Measurements from ENCODE around the gene PGLYRP1.

Gene PGLYRP1

DNA sequence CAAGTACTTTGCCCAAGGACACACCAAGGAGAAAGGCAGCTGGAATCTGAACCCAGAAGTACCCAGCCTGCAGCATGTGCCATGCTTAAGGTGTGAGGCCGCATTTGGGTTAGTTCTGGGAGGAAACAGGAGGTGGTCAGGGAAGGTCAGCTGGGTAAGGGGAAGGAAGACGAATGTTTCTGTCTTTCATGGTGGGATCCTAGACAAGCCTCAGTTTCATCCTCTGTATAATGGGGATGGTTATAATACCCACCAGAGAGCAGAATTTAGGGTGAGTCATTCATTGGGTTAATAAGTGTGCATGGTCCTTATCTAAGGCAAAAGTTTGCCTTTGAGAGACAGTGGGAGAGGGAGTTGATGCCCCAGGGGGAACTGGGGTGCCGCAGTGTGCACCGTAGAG, 24.0 kb downstream of the PGLYRP1 start:
- Histone ChIP-seq H3K4me3 (ENCODE audit: low read depth, low read length) (no peak overlapping the region), H3K27ac (ENCODE audit: extremely low read depth, low read depth, low read length) (no peak overlapping the region), H3K4me1 (ENCODE audit: control insufficient read depth, insufficient read depth, low read length) (peaks cover 16% of the 10 kb centered on the region), H3K9me3 (ENCODE audit: control insufficient read depth, insufficient read depth, low read depth, low read length) (no peaks in the 10 kb centered on the region), H3K36me3 (ENCODE audit: control insufficient read depth in 2 of 2, insufficient read depth in 1 of 2, low read length in 2 of 2) (peaks cover 4 to 9% of the 10 kb centered on the region in 2 experiments; a peak in 2 of 3 replicates)
- TF ChIP-seq, protein P1, sequence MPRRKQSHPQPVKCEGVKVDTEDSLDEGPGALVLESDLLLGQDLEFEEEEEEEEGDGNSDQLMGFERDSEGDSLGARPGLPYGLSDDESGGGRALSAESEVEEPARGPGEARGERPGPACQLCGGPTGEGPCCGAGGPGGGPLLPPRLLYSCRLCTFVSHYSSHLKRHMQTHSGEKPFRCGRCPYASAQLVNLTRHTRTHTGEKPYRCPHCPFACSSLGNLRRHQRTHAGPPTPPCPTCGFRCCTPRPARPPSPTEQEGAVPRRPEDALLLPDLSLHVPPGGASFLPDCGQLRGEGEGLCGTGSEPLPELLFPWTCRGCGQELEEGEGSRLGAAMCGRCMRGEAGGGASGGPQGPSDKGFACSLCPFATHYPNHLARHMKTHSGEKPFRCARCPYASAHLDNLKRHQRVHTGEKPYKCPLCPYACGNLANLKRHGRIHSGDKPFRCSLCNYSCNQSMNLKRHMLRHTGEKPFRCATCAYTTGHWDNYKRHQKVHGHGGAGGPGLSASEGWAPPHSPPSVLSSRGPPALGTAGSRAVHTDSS (tag by site-specific recombination; IDR thresholded peaks at IDR 0.05), result no peak
- TF ChIP-seq ZNF768 (tag by site-specific recombination; IDR thresholded peaks at IDR 0.05) (0 out of 2 replicates have a peak, but pooled peaks have one; percentile 23), ZNF530 (tag by site-specific recombination; IDR thresholded peaks at IDR 0.05; ENCODE audit: low read depth) (no peak), MZF1 (tag by site-specific recombination; IDR thresholded peaks at IDR 0.05; ENCODE audit: borderline replicate concordance) (no peak)
- TF ChIP-seq, protein P2, sequence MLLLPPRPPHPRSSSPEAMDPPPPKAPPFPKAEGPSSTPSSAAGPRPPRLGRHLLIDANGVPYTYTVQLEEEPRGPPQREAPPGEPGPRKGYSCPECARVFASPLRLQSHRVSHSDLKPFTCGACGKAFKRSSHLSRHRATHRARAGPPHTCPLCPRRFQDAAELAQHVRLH (tag by site-specific recombination; IDR thresholded peaks at IDR 0.05), result peak; percentile 71
- CTCF ChIA-PET, result interaction anchor here (0.6 to 0.8 kb wide), 5 partner anchors 11 to 843 kb away, joined by 3 to 5 read pairs (median 4); no protein-coding TSS in a partner anchor
- POLR2A ChIA-PET, result interaction anchor here (0.7 kb wide), 1 partner anchor 16 kb away, joined by 3 read pairs; no protein-coding TSS in a partner anchor

DNA sequence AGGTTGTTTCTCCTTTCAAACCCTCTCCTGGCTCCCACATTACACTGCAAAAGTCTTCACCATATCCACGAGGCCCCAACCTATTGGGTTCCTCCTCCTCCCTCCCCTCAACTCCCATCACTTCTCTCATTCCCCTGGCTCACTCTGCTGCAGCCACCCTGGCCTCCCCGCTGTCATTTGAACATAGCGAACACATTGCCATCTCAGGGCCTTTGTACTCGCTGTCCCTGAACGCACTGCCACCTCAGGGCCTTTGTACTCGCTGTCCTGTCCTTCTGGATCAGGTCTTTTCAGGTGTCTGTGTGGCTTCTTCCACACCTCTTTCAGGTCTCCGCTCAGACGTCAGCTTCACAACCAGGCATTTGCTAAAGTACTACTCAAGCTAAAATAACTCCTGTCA, 25.9 kb downstream of the PGLYRP1 start:
- no peak for TF ChIP-seq KLF1 (tag by site-specific recombination; IDR thresholded peaks at IDR 0.05)
- TF ChIP-seq ZNF138 (tag by site-specific recombination; IDR thresholded peaks at IDR 0.05; ENCODE audit: borderline replicate concordance), result no peak
- TF ChIP-seq SCRT2 (tag by site-specific recombination; IDR thresholded peaks at IDR 0.05), result no peak
- TF ChIP-seq ZNF623 (tag by site-specific recombination; IDR thresholded peaks at IDR 0.05), result peak; percentile 86
- TF ChIP-seq ZNF558 (tag by site-specific recombination; IDR thresholded peaks at IDR 0.05), result no peak
- TF ChIP-seq ZNF155 (tag by site-specific recombination; IDR thresholded peaks at IDR 0.05), result no peak
- TF ChIP-seq, protein P3, sequence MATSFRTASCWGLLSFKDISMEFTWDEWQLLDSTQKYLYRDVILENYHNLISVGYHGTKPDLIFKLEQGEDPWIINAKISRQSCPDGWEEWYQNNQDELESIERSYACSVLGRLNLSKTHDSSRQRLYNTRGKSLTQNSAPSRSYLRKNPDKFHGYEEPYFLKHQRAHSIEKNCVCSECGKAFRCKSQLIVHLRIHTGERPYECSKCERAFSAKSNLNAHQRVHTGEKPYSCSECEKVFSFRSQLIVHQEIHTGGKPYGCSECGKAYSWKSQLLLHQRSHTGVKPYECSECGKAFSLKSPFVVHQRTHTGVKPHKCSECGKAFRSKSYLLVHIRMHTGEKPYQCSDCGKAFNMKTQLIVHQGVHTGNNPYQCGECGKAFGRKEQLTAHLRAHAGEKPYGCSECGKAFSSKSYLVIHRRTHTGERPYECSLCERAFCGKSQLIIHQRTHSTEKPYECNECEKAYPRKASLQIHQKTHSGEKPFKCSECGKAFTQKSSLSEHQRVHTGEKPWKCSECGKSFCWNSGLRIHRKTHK (tag by site-specific recombination; IDR thresholded peaks at IDR 0.05), result no peak
- ChIA-PET CTCF (interaction anchor here (1.1 to 3.4 kb wide), 4 partner anchors 8 to 80 kb away, joined by 3 to 26 read pairs (median 10); no protein-coding TSS in a partner anchor), POLR2A (no interaction called here)
- H3K4me3 ChIP-seq (ENCODE audit: low read depth, low read length), result no peak overlapping the region
- H3K9me3 ChIP-seq (ENCODE audit: control insufficient read depth, insufficient read depth, low read depth, low read length), result no peaks in the 10 kb centered on the region
- H3K36me3 ChIP-seq (ENCODE audit: control insufficient read depth in 2 of 2, insufficient read depth in 1 of 2, low read length in 2 of 2), result peaks cover 4 to 6% of the 10 kb centered on the region in 2 experiments; a peak in 2 of 3 replicates
- no peak overlapping the region for H3K27ac ChIP-seq (ENCODE audit: extremely low read depth, low read depth, low read length)
- peaks cover 16% of the 10 kb centered on the region for H3K4me1 ChIP-seq (ENCODE audit: control insufficient read depth, insufficient read depth, low read length)

DNA sequence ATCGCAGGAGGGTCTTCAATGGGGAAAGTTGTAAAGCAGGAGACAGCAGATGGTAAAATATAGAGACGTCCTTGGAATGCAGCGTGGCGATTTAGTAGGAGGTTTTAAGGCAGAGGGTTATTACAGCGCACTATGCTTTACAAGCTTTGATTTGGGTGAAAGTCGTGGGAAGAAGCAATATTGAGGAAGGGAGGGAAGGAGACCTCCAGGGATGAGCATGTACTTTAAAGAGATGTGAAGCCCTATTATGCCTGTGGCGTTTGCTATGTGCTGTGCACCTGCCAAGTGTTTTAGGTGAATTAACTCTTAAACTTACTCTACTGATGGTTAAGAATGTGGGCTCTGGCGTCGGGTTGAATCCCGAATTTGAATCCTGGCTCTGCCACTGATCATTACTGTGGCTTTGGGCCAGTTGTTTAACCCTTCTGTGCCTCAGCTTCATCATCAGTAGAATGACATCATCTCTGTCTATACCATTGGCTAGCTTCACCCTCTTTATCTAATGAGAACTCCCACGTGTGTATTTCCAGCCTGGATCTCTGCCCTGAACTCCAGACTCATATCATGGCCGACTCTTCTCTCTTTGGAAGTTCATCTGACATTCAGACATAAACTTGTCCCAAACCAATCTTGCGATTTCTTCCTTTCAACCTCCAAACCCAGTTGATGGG, 27.0 kb downstream of the PGLYRP1 start:
- Histone ChIP-seq H3K27ac (ENCODE audit: extremely low read depth, low read depth, low read length) (no peak overlapping the region; the same call in 1 of the 2 replicates), H3K4me3 (ENCODE audit: low read depth, low read length) (peak overlapping the region; percentile 62), H3K36me3 (ENCODE audit: control insufficient read depth in 2 of 2, insufficient read depth in 1 of 2, low read length in 2 of 2) (peaks cover 4 to 6% of the 10 kb centered on the region in 2 experiments; a peak in 2 of 3 replicates), H3K9me3 (ENCODE audit: control insufficient read depth, insufficient read depth, low read depth, low read length) (no peaks in the 10 kb centered on the region), H3K4me1 (ENCODE audit: control insufficient read depth, insufficient read depth, low read length) (peaks cover 16% of the 10 kb centered on the region)
- CTCF ChIA-PET, result interaction anchor here (0.6 to 3.4 kb wide), 9 partner anchors 9 to 529 kb away, joined by 3 to 26 read pairs (median 5); no protein-coding TSS in a partner anchor
- POLR2A ChIA-PET, result interaction anchor here (0.6 to 2.2 kb wide), 27 partner anchors 9 to 924 kb away, joined by 3 to 30 read pairs (median 5); partner anchors contain the start of genes CCDC8, IRF2BP1, MYPOP and QPCTL
- TF ChIP-seq, protein P4, sequence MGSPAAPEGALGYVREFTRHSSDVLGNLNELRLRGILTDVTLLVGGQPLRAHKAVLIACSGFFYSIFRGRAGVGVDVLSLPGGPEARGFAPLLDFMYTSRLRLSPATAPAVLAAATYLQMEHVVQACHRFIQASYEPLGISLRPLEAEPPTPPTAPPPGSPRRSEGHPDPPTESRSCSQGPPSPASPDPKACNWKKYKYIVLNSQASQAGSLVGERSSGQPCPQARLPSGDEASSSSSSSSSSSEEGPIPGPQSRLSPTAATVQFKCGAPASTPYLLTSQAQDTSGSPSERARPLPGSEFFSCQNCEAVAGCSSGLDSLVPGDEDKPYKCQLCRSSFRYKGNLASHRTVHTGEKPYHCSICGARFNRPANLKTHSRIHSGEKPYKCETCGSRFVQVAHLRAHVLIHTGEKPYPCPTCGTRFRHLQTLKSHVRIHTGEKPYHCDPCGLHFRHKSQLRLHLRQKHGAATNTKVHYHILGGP (tag by site-specific recombination; IDR thresholded peaks at IDR 0.05), result 0 out of 2 replicates have a peak, but pooled peaks have one; percentile 25
- TF ChIP-seq ZNF140 (tag by site-specific recombination; IDR thresholded peaks at IDR 0.05) (no peak), ZNF24 (tag by site-specific recombination; IDR thresholded peaks at IDR 0.05) (0 out of 2 replicates have a peak, but pooled peaks have one; percentile 8), ZNF747 (tag by site-specific recombination; IDR thresholded peaks at IDR 0.05) (no peak), ZNF146 (tag by site-specific recombination; IDR thresholded peaks at IDR 0.05) (no peak), ZFP3 (tag by site-specific recombination; IDR thresholded peaks at IDR 0.05; ENCODE audit: low read depth) (no peak)
- TF ChIP-seq, protein P5, sequence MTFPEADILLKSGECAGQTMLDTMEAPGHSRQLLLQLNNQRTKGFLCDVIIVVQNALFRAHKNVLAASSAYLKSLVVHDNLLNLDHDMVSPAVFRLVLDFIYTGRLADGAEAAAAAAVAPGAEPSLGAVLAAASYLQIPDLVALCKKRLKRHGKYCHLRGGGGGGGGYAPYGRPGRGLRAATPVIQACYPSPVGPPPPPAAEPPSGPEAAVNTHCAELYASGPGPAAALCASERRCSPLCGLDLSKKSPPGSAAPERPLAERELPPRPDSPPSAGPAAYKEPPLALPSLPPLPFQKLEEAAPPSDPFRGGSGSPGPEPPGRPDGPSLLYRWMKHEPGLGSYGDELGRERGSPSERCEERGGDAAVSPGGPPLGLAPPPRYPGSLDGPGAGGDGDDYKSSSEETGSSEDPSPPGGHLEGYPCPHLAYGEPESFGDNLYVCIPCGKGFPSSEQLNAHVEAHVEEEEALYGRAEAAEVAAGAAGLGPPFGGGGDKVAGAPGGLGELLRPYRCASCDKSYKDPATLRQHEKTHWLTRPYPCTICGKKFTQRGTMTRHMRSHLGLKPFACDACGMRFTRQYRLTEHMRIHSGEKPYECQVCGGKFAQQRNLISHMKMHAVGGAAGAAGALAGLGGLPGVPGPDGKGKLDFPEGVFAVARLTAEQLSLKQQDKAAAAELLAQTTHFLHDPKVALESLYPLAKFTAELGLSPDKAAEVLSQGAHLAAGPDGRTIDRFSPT (tag by site-specific recombination; IDR thresholded peaks at IDR 0.05), result no peak
- TF ChIP-seq, protein P6, sequence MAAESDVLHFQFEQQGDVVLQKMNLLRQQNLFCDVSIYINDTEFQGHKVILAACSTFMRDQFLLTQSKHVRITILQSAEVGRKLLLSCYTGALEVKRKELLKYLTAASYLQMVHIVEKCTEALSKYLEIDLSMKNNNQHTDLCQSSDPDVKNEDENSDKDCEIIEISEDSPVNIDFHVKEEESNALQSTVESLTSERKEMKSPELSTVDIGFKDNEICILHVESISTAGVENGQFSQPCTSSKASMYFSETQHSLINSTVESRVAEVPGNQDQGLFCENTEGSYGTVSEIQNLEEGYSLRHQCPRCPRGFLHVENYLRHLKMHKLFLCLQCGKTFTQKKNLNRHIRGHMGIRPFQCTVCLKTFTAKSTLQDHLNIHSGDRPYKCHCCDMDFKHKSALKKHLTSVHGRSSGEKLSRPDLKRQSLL (tag by site-specific recombination; IDR thresholded peaks at IDR 0.05), result no peak
- TF ChIP-seq, protein P7, sequence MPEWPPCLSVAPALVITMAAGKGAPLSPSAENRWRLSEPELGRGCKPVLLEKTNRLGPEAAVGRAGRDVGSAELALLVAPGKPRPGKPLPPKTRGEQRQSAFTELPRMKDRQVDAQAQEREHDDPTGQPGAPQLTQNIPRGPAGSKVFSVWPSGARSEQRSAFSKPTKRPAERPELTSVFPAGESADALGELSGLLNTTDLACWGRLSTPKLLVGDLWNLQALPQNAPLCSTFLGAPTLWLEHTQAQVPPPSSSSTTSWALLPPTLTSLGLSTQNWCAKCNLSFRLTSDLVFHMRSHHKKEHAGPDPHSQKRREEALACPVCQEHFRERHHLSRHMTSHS (tag by site-specific recombination; IDR thresholded peaks at IDR 0.05), result no peak

All from HEK293 (cell line).